SU-DHL-6 (cell line): ENCODE data around the gene CLIP2.

Source experiments
- H2AFZ ChIP-seq: fragments of 200-600 bp; sonication (generic); 2 replicates; pipeline ENCODE4 v1.6.1; 2014; ENCODE audit warnings: low read depth, mild to moderate bottlenecking, moderate library complexity, mixed read lengths, antibody characterized with exemption, low read length; ENCODE audit not compliant: severe bottlenecking
- H3F3A ChIP-seq: fragments of 200-600 bp; shearing (Covaris generic); 2 replicates; pipeline ENCODE4 v1.6.0; 2016; ENCODE audit warnings: antibody characterized with exemption, mild to moderate bottlenecking; ENCODE audit not compliant: insufficient read depth
- H3K27ac ChIP-seq: fragments of 200-600 bp; sonication (generic); 2 replicates; pipeline ENCODE4 v1.5.1; 2016; ENCODE audit warnings: low read depth, mild to moderate bottlenecking, low read length, moderate library complexity, mixed read lengths
- H3K27me3 ChIP-seq: fragments of 200-600 bp; sonication (generic), shearing (Covaris generic); 2 replicates; pipeline ENCODE4 v1.6.0; 2014; ENCODE audit warnings: mild to moderate bottlenecking, low read length
- H3K36me3 ChIP-seq: fragments of 200-600 bp; sonication (generic); 2 replicates; pipeline ENCODE4 v1.6.1; 2014; ENCODE audit warnings: mild to moderate bottlenecking, low read length, mixed read lengths
- H3K4me2 ChIP-seq: fragments of 300-600, 200-600 bp; shearing (Covaris generic), sonication (generic); 2 replicates; pipeline ENCODE4 v1.6.0; 2014; ENCODE audit warnings: low read length, low read depth, mild to moderate bottlenecking; ENCODE audit not compliant: poor library complexity, severe bottlenecking
- H3K4me3 ChIP-seq: fragments of 200-600 bp; sonication (generic); 2 replicates; pipeline ENCODE4 v1.5.1; 2014; ENCODE audit warnings: antibody characterized with exemption, low read length, mild to moderate bottlenecking, mixed read lengths; ENCODE audit not compliant: insufficient read depth, poor library complexity, severe bottlenecking
- H3K79me2 ChIP-seq: fragments of 200-600 bp; sonication (generic); 2 replicates; pipeline ENCODE4 v1.6.1; 2014; ENCODE audit warnings: mild to moderate bottlenecking, low read length, moderate library complexity; ENCODE audit not compliant: insufficient read depth
- H3K9ac ChIP-seq: fragments of 200-600 bp; sonication (generic); 2 replicates; pipeline ENCODE4 v1.7.0; 2014; ENCODE audit warnings: mild to moderate bottlenecking, low read length
- H3K9me2 ChIP-seq: fragments of 200-600 bp; sonication (generic); replicated peaks from 2 replicates; pipeline ENCODE4 v1.6.1; 2014; ENCODE audit warnings: low read length; ENCODE audit not compliant: insufficient read depth
- H3K9me3 ChIP-seq: fragments of 200-600 bp; sonication (generic); 2 replicates; pipeline ENCODE4 v1.6.1; 2014; ENCODE audit warnings: low read length, mixed read lengths; ENCODE audit not compliant: insufficient read depth
- H4K20me1 ChIP-seq: fragments of 200-600 bp; sonication (generic); 2 replicates; pipeline ENCODE4 v1.6.1; 2014; ENCODE audit warnings: low read depth, mild to moderate bottlenecking, antibody characterized with exemption, low read length, moderate library complexity, mixed read lengths
- EZH2phosphoT487 ChIP-seq: fragments of 200-600 bp; sonication (generic), shearing (Covaris generic); conservative IDR thresholded peaks from 2 replicates; pipeline ENCODE4 v1.6.1; 2018; ENCODE audit warnings: mild to moderate bottlenecking, antibody characterized with exemption, low read length, moderate library complexity, mixed read lengths
- TF ChIP-seq, protein P1 (sequence below): fragments of 200-600 bp; sonication (generic); IDR thresholded peaks from one replicate; pipeline ENCODE4 v1.5.1; 2017; ENCODE audit warnings: antibody characterized with exemption, mild to moderate bottlenecking, low read length, moderate library complexity; ENCODE audit not compliant: insufficient read depth, poor library complexity, severe bottlenecking

CLIP2 gene

DNA sequence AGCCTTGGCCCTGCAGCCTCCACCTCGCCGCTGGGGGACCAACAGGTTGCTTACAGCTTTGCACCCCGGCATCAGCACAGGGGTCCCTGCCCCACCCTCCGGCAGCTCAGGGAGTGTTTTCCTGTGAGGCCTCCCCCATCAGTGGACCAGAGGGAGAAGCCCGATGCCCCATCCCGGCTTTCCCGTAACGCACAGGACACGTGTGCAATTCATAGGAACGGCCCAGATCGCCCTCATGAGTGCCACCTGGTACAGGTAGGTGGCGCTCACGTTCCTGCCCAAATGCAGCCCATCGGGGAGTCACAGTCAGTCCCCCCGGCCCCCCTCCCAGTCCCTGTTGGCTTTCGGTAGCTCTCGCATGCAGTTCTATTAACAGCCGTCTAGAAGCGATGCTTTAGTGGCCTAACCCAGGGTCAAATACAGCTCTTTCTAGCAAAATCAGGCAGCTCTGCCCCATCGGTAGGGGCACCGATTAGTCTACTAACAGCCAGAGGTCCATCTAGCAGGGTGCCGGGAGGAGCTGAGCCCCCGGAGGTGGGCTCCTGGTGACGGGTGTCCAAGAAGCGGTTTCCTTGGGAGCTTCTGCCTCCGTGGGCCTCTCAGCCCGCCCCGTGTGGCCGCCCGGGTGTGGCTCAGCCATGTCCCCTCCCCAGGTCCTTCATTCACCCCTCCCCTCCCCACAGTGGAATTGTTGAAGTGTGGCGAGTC is 116.1 kb downstream of the CLIP2 start:
- Histone ChIP-seq H3K36me3 (no peaks in the 10 kb centered on the region), H4K20me1 (no peaks in the 10 kb centered on the region), H3K9ac (no peak overlapping the region), H3K27me3 (no peaks in the 10 kb centered on the region), H3K9me2 (no peaks in the 10 kb centered on the region), H2AFZ (no peak overlapping the region), H3K9me3 (no peaks in the 10 kb centered on the region), H3F3A (no peaks in the 10 kb centered on the region), H3K27ac (no peak overlapping the region), H3K4me2 (no peak overlapping the region), H3K4me3 (no peak overlapping the region), H3K79me2 (no peaks in the 10 kb centered on the region)
- TF ChIP-seq EZH2phosphoT487: no peak
- TF ChIP-seq, protein P1, sequence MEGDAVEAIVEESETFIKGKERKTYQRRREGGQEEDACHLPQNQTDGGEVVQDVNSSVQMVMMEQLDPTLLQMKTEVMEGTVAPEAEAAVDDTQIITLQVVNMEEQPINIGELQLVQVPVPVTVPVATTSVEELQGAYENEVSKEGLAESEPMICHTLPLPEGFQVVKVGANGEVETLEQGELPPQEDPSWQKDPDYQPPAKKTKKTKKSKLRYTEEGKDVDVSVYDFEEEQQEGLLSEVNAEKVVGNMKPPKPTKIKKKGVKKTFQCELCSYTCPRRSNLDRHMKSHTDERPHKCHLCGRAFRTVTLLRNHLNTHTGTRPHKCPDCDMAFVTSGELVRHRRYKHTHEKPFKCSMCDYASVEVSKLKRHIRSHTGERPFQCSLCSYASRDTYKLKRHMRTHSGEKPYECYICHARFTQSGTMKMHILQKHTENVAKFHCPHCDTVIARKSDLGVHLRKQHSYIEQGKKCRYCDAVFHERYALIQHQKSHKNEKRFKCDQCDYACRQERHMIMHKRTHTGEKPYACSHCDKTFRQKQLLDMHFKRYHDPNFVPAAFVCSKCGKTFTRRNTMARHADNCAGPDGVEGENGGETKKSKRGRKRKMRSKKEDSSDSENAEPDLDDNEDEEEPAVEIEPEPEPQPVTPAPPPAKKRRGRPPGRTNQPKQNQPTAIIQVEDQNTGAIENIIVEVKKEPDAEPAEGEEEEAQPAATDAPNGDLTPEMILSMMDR: no peak

DNA sequence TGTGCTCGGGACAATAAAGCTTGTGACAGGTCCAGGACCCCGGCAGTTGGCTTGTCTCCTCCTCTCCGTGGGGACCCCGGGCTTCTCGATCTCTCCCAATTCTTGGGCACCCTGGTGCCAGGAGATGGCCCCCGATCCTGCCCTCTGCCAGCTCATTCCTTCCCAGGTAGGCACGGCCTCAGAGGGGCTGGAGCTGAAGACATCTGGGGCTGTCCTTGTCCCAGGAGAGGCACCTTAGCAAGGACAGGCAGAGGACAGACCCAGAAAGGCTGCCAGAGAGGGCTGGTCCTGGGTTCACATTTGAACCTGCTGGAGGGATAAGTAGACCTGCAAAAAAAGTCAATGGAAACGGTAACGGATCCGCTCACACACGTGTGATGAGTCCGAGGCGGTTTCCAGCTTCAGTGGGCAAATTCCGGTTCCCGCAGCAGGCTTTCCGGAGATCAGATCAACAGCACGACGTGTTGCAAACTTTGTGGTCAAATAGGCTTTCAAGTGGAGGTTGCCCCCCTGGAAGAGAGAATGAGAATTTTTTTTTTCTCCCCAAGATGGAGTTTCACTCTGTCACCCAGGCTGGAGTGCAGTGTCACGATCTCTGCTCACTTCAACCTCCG is 116.8 kb downstream of the CLIP2 start:
- no peaks in the 10 kb centered on the region for H3K9me2 ChIP-seq
- no peaks in the 10 kb centered on the region for H4K20me1 ChIP-seq
- no peak overlapping the region for H3K4me3 ChIP-seq
- no peaks in the 10 kb centered on the region for H3F3A ChIP-seq
- no peak overlapping the region for H3K27ac ChIP-seq
- no peaks in the 10 kb centered on the region for H3K9me3 ChIP-seq
- H3K27me3 ChIP-seq: no peaks in the 10 kb centered on the region
- H3K36me3 ChIP-seq: no peaks in the 10 kb centered on the region
- H3K4me2 ChIP-seq: no peak overlapping the region
- TF ChIP-seq, protein P1: no peak
- no peak for TF ChIP-seq EZH2phosphoT487
- no peaks in the 10 kb centered on the region for H3K79me2 ChIP-seq
- no peak overlapping the region for H3K9ac ChIP-seq
- no peak overlapping the region for H2AFZ ChIP-seq

DNA sequence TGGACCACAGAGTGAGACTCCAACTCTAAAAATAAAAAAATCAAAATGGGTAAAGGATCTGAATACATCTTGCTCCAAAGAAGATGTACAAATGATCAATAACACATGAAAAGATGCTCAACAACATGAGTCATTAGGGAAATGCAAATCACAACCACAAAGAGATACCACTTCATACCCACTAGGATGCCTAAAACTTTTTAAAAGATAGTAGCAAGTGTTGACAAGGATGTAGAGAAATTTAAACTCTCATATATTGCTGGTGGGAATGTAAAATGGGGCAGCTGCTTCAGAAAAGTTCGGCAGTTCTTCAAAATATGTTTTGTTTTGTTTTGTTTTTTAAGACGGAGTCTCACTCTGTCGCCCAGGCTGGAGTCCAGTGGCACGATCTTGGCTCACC is 118.8 kb downstream of the CLIP2 start:
- Histone ChIP-seq H3K27ac (no peak overlapping the region), H4K20me1 (no peaks in the 10 kb centered on the region), H2AFZ (no peak overlapping the region), H3K9ac (no peak overlapping the region), H3F3A (no peaks in the 10 kb centered on the region), H3K4me2 (no peak overlapping the region), H3K27me3 (no peaks in the 10 kb centered on the region), H3K4me3 (no peak overlapping the region), H3K79me2 (no peaks in the 10 kb centered on the region), H3K36me3 (no peaks in the 10 kb centered on the region), H3K9me3 (no peaks in the 10 kb centered on the region), H3K9me2 (no peaks in the 10 kb centered on the region)
- TF ChIP-seq EZH2phosphoT487: no peak
- TF ChIP-seq, protein P1: no peak
